Cardiac septum (tissue), 1 donor: ENCODE measurements around the gene SLC38A1. TPM values are rescaled to one million over a fixed set of nuclear protein-coding genes. Genes with fewer than 3 reads are reported as not detected.
"Not testable (repeated sequence)": the region's sequence is repeated elsewhere in the genome, so short reads cannot be mapped to it uniquely, and the experiment has no call there.

Experiments used
- DNase-seq: peaks from one replicate; pipeline ENCODE4 v3.0.0-alpha.2; 2020; ENCODE audit warnings: low spot score
- intact Hi-C: fragments of 100-400 bp; cut with DNase I; formaldehyde crosslinking; loops from one replicate; pipeline ENCODE4 v1.14.0; 2022
- total RNA-seq: library from RNA; stranded (reverse); fragmentation: NEBNext Ultra II Directional; extraction: Animal tissue kit (Norgen Biotek cat#: 25700); gene quantifications from one replicate; pipeline ENCODE4 v1.2.1, GENCODE V29; 2021
- donor health status: DM: no; HTN: no; CAD: no.

The SLC38A1 gene
- total RNA-seq, 1 donor from 2014 or later, result 64.4 TPM

- DNase-seq, result no peak
- intact Hi-C loops, result no loop called here
Measured at GRCh38 chr12:46181465-46181864, 87.4 kb downstream of the SLC38A1 start.

GRCh38 chr12:46179693-46180452 lies 89.0 kb downstream of the SLC38A1 start:
- intact Hi-C loops, result no loop called here
- DNase-seq, result no peak

GRCh38 chr12:46177837-46178608 lies 90.8 kb downstream of the SLC38A1 start:
- no peak for DNase-seq
- intact Hi-C loops, result no loop called here

GRCh38 chr12:46177025-46177424 lies 91.8 kb downstream of the SLC38A1 start:
- no peak for DNase-seq
- intact Hi-C loops, result no loop called here

GRCh38 chr12:46174919-46175318 lies 93.9 kb downstream of the SLC38A1 start:
- no peak for DNase-seq
- intact Hi-C loops, result no loop called here

GRCh38 chr12:46174061-46174662 lies 94.7 kb downstream of the SLC38A1 start:
- no peak for DNase-seq
- intact Hi-C loops, result no loop called here

GRCh38 chr12:46168426-46168825 lies 100.4 kb downstream of the SLC38A1 start:
- intact Hi-C loops, result no loop called here
- DNase-seq, result no peak

- DNase-seq, result no peak
- intact Hi-C loops, result no loop called here
Measured at GRCh38 chr12:46167412-46167811, 101.4 kb downstream of the SLC38A1 start.

- no peak for DNase-seq
- intact Hi-C loops, result no loop called here
Measured at GRCh38 chr12:46165191-46165590, 103.7 kb downstream of the SLC38A1 start.

- intact Hi-C loops, result no loop called here
- DNase-seq, result no peak
Measured at GRCh38 chr12:46164186-46164761, 104.6 kb downstream of the SLC38A1 start.

GRCh38 chr12:46162549-46163076 lies 106.2 kb downstream of the SLC38A1 start:
- intact Hi-C loops, DNase-seq: not testable (repeated sequence)

- no peak for DNase-seq
- intact Hi-C loops, result no loop called here
Measured at GRCh38 chr12:46160981-46161690, 107.7 kb downstream of the SLC38A1 start.

GRCh38 chr12:46160101-46160980 lies 108.5 kb downstream of the SLC38A1 start:
- intact Hi-C loops, result no loop called here
- no peak for DNase-seq

GRCh38 chr12:46159309-46159901 lies 109.4 kb downstream of the SLC38A1 start:
- intact Hi-C loops, result no loop called here
- no peak for DNase-seq

- DNase-seq, result no peak
- intact Hi-C loops, result no loop called here
Measured at GRCh38 chr12:46158501-46158900, 110.3 kb downstream of the SLC38A1 start.

GRCh38 chr12:46154221-46154985 lies 114.4 kb downstream of the SLC38A1 start:
- intact Hi-C loops, result no loop called here

GRCh38 chr12:46153268-46153872 lies 115.5 kb downstream of the SLC38A1 start:
- DNase-seq, result no peak
- intact Hi-C loops, result no loop called here

More at GRCh38 chr12:46154221-46154985, 114.4 kb downstream of the SLC38A1 start:
- no peak for DNase-seq
